ENCODE measurements around the gene ZNF79. TPM values are rescaled to one million over a fixed set of nuclear protein-coding genes. Genes with fewer than 3 reads are reported as not detected.
A peak's percentile ranks its signal among the peaks of the same experiment; 100 is the strongest.

The ZNF79 gene
- total and polyA plus RNA-seq, 2 of the 4 experiments (the other 2 are of a cell fraction), result 5.6 to 15.4 TPM

DNA sequence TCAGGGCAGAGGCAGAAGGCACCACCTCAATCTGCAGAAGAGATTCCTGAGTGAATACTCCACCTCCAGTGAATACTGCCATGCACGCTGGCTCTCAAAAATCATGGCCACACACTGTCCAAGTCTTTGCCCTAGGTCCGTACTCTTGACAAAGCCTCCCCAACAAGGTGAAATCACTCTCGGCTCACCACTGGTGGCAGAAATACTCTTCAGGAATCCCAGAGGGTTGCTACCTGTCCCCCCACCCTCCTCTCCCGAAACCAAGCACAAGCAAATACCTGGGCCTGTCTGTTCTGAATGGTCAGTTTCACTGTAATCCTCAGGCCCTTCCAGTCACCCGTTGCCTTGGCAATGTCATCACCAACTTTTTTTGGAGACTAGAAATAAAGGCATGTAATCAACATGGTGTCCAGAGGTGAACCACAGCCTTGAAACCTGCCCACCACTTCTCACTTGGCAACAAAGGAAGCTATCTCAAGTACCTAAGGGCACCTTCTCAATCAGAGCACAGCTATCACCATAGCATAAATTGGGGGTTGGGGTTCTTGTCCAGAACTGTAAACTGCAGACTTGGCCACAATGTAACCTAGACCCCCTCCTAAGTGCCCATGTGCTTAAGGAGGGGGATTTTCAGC is 25.3 kb downstream of the ZNF79 start:
- Histone ChIP-seq H2AK5ac (ENCODE audit: low read depth, low read length) (0 out of 2 replicates have a peak overlapping the region, but pooled peaks have one; percentile 38), H4K91ac (ENCODE audit: insufficient read depth, low read depth, low read length) (no peak overlapping the region), H3K23ac (ENCODE audit: low read depth, low read length) (peak overlapping the region; percentile 63), H3K56ac (ENCODE audit: extremely low read depth, insufficient read depth, low read length) (peak overlapping the region; percentile 16; the same call in 1 of the 2 replicates), H3K4me1 (ENCODE audit: control insufficient read depth, insufficient read depth, low read length) (peaks cover 13% of the 10 kb centered on the region), H3K4me2 (ENCODE audit: low read depth, low read length) (peak overlapping the region; percentile 97), H3K4ac (ENCODE audit: low read depth, low read length) (peak overlapping the region; percentile 24; the same call in 1 of the 2 replicates), H2BK5ac (ENCODE audit: low read depth, low read length, poor library complexity, severe bottlenecking) (peak overlapping the region; percentile 77), H3K27ac (ENCODE audit: insufficient read depth, low read length) (peak overlapping the region; percentile 91), H4K5ac (ENCODE audit: low read depth, low read length) (no peak overlapping the region), H2AFZ (replicated peaks; ENCODE audit: low read length, poor library complexity) (no peak overlapping the region), H3K9me1 (ENCODE audit: insufficient read depth, low read length) (peaks cover 21% of the 10 kb centered on the region), H2BK15ac (ENCODE audit: low read depth, low read length) (no peak overlapping the region), H3K18ac (ENCODE audit: low read depth, low read length) (no peak overlapping the region), H3K79me1 (ENCODE audit: low read depth in 1 of 2, low read length in 2 of 2) (peaks cover 21 to 77% of the 10 kb centered on the region in 2 experiments), H3K4me3 (ENCODE audit: insufficient read depth, low read depth, low read length) (peak overlapping the region; percentile 83), H2AK9ac (replicated peaks; ENCODE audit: low read depth, low read length, poor library complexity) (no peak overlapping the region), H2BK120ac (ENCODE audit: low read depth, low read length) (no peak overlapping the region), H2BK20ac (ENCODE audit: low read depth, low read length) (no peak overlapping the region), H3K27me3 (ENCODE audit: control insufficient read depth, insufficient read depth, low read length) (no peaks in the 10 kb centered on the region), H3K9me3 (ENCODE audit: control insufficient read depth, insufficient read depth, low read length) (peaks cover 10% of the 10 kb centered on the region), H4K8ac (ENCODE audit: low read depth in 2 of 2, low read length in 2 of 2) (peak overlapping the region in 1 of 2 experiments; percentile 34; a peak in 1 of 4 replicates), H3K36me3 (ENCODE audit: control insufficient read depth, insufficient read depth, low read length) (peaks cover 60% of the 10 kb centered on the region), H3K14ac (replicated peaks; ENCODE audit: low read depth, low read length) (peak overlapping the region; percentile 96), H4K20me1 (ENCODE audit: insufficient read depth, low read length) (peaks cover 67% of the 10 kb centered on the region), H3K9ac (ENCODE audit: low read depth, low read length) (peak overlapping the region; percentile 95)
- ChIA-PET POLR2A (ENCODE audit: unreplicated experiment) (no interaction called here), CTCF (no interaction called here)
- in situ Hi-C loops (cut with MboI; ENCODE audit: low sequenced_read_pairs), result no loop called here
- intact Hi-C loops (cut with micrococcal nuclease), result no loop called here
- DNase-seq, result no peak
- ATAC-seq (ENCODE audit: low read depth), result no peak
- no CpG with 5 or more reads among the region's 5 CpGs for WGBS, 2 experiments (ENCODE audit: extremely low coverage in 2 of 2, insufficient read length in 1 of 2)
- no TSS peak for BruUV-seq (replicated peaks)
- TF ChIP-seq RCOR1 (IDR thresholded peaks at IDR 0.05; ENCODE audit: insufficient replicate concordance, low read length) (no peak), MAZ (IDR thresholded peaks at IDR 0.05; ENCODE audit: borderline replicate concordance, low read depth, low read length) (no peak), MXI1 (IDR thresholded peaks at IDR 0.05; ENCODE audit: borderline replicate concordance, low read depth, low read length) (no peak), CTCF (conservative IDR thresholded peaks at IDR 0.05; ENCODE audit: low read depth, low read length) (no peak), FOS (IDR thresholded peaks at IDR 0.05; ENCODE audit: low read depth, low read length) (no peak), RAD21 (IDR thresholded peaks at IDR 0.05; ENCODE audit: low read length) (no peak), CEBPB (IDR thresholded peaks at IDR 0.05; ENCODE audit: low read depth, low read length) (no peak), MAFK (IDR thresholded peaks at IDR 0.05; ENCODE audit: low read depth, low read length) (no peak), SMC3 (IDR thresholded peaks at IDR 0.05; ENCODE audit: low read depth, low read length) (no peak), CHD1 (IDR thresholded peaks at IDR 0.05; ENCODE audit: low read depth, low read length) (no peak), ELK1 (IDR thresholded peaks at IDR 0.05; ENCODE audit: borderline replicate concordance, low read depth, low read length) (no peak), POLR2A (IDR thresholded peaks at IDR 0.05; ENCODE audit: low read depth, low read length) (no peak), RFX5 (IDR thresholded peaks at IDR 0.05; ENCODE audit: low read depth, low read length) (no peak), NFE2L2 (IDR thresholded peaks at IDR 0.05; ENCODE audit: low read depth, low read length) (no peak), BHLHE40 (IDR thresholded peaks at IDR 0.05; ENCODE audit: low read depth, low read length) (no peak)
- TF ChIP-seq, protein P1, sequence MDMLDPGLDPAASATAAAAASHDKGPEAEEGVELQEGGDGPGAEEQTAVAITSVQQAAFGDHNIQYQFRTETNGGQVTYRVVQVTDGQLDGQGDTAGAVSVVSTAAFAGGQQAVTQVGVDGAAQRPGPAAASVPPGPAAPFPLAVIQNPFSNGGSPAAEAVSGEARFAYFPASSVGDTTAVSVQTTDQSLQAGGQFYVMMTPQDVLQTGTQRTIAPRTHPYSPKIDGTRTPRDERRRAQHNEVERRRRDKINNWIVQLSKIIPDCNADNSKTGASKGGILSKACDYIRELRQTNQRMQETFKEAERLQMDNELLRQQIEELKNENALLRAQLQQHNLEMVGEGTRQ (IDR thresholded peaks at IDR 0.05; ENCODE audit: low read depth, low read length), result no peak
- dilution Hi-C loops (cut with HindIII; ENCODE audit: low sequenced_read_pairs, unreplicated experiment), result no loop called here

Data from IMR-90 (cell line).